GM12874 (cell line): Measurements from ENCODE around the gene SLC16A7.

Source experiments
- CTCF ChIP-seq: IDR thresholded peaks from 2 replicates; pipeline ENCODE4 v1.5.1; 2011; ENCODE audit warnings: low read depth, mild to moderate bottlenecking, control low read depth, low read length, moderate library complexity; ENCODE audit not compliant: insufficient read depth

SLC16A7 gene

GRCh38 chr12:59763835-59764234 is 168.0 kb downstream of the SLC16A7 start:
- no peak for TF ChIP-seq CTCF

GRCh38 chr12:59768031-59768430 is 172.2 kb downstream of the SLC16A7 start:
- TF ChIP-seq CTCF = no peak

- TF ChIP-seq CTCF = no peak
These were observed 184.8 kb downstream of the SLC16A7 start for GRCh38 chr12:59780605-59781135.

- no peak for TF ChIP-seq CTCF
These were observed 191.8 kb downstream of the SLC16A7 start for GRCh38 chr12:59787610-59788009.

GRCh38 chr12:59792647-59793046 is 196.8 kb downstream of the SLC16A7 start:
- no peak for TF ChIP-seq CTCF

GRCh38 chr12:59803735-59804134 is 207.9 kb downstream of the SLC16A7 start:
- TF ChIP-seq CTCF = no peak

GRCh38 chr12:59808317-59808910 is 212.6 kb downstream of the SLC16A7 start:
- TF ChIP-seq CTCF = peak; percentile 39; the same call in 1 of the 2 replicates

GRCh38 chr12:59811991-59812390 is 216.2 kb downstream of the SLC16A7 start:
- TF ChIP-seq CTCF = no peak
